Ishikawa (cell line): Measurements from ENCODE around the gene PLA1A.

ENCODE experiments used
- CEBPB ChIP-seq: IDR thresholded peaks from 2 replicates; pipeline ENCODE4 v1.6.1; 2012
- CREB1 ChIP-seq: IDR thresholded peaks from 2 replicates; pipeline ENCODE4 v1.6.1; 2012; ENCODE audit warnings: low read depth
- EGR1 ChIP-seq: IDR thresholded peaks from 2 replicates; pipeline ENCODE4 v1.6.1; 2012
- EP300 ChIP-seq: IDR thresholded peaks from 2 replicates; pipeline ENCODE4 v1.6.1; 2012; ENCODE audit warnings: borderline replicate concordance
- FOXM1 ChIP-seq: IDR thresholded peaks from 2 replicates; pipeline ENCODE4 v1.6.1; 2012; ENCODE audit warnings: low read depth, borderline replicate concordance
- MAX ChIP-seq: IDR thresholded peaks from 2 replicates; pipeline ENCODE4 v1.6.1; 2012
- NFIC ChIP-seq: IDR thresholded peaks from 2 replicates; pipeline ENCODE4 v1.6.1; 2012
- RAD21 ChIP-seq: IDR thresholded peaks from 2 replicates; pipeline ENCODE4 v1.6.1; 2012; ENCODE audit warnings: low read depth
- REST ChIP-seq: IDR thresholded peaks from 2 replicates; pipeline ENCODE4 v1.6.1; 2012; ENCODE audit warnings: low read depth, mild to moderate bottlenecking
- TAF1 ChIP-seq: IDR thresholded peaks from 2 replicates; pipeline ENCODE4 v1.6.1; 2012; ENCODE audit warnings: low read depth, mild to moderate bottlenecking
- TCF12 ChIP-seq: IDR thresholded peaks from 2 replicates; pipeline ENCODE4 v1.6.1; 2012; ENCODE audit warnings: low read depth
- TEAD4 ChIP-seq: IDR thresholded peaks from 2 replicates; pipeline ENCODE4 v1.6.1; 2012
- USF1 ChIP-seq: IDR thresholded peaks from 2 replicates; pipeline ENCODE4 v1.6.1; 2012
- YY1 ChIP-seq: IDR thresholded peaks from 2 replicates; pipeline ENCODE4 v1.6.1; 2012; ENCODE audit warnings: low read depth
- ZBTB7A ChIP-seq: IDR thresholded peaks from 2 replicates; pipeline ENCODE4 v1.6.1; 2012; ENCODE audit warnings: low read depth

The PLA1A gene

GRCh38 chr3:119631516-119631915 is 33.8 kb downstream of the PLA1A start:
- TF ChIP-seq MAX (no peak), ZBTB7A (no peak), EGR1 (no peak), CREB1 (no peak), REST (no peak), NFIC (no peak), USF1 (no peak), RAD21 (no peak), TAF1 (no peak), EP300 (no peak), FOXM1 (no peak), TCF12 (no peak), TEAD4 (no peak), CEBPB (no peak), YY1 (no peak)

- TF ChIP-seq CREB1 = no peak
- TF ChIP-seq NFIC = no peak
- TF ChIP-seq TCF12 = no peak
- TF ChIP-seq CEBPB = no peak
- no peak for TF ChIP-seq TAF1
- no peak for TF ChIP-seq EGR1
- no peak for TF ChIP-seq EP300
- no peak for TF ChIP-seq FOXM1
- no peak for TF ChIP-seq TEAD4
- no peak for TF ChIP-seq USF1
- no peak for TF ChIP-seq RAD21
- TF ChIP-seq REST = no peak
- no peak for TF ChIP-seq ZBTB7A
- no peak for TF ChIP-seq MAX
- TF ChIP-seq YY1 = no peak
These were observed 34.5 kb downstream of the PLA1A start for GRCh38 chr3:119632216-119632615.

- no peak for TF ChIP-seq TCF12
- TF ChIP-seq TEAD4 = no peak
- no peak for TF ChIP-seq NFIC
- no peak for TF ChIP-seq EP300
- TF ChIP-seq USF1 = no peak
- TF ChIP-seq MAX = no peak
These were observed 35.1 kb downstream of the PLA1A start for GRCh38 chr3:119632829-119633228.

- TF ChIP-seq NFIC = no peak
These were observed 38.0 kb downstream of the PLA1A start for GRCh38 chr3:119635719-119636118.

GRCh38 chr3:119636249-119636648 is 38.6 kb downstream of the PLA1A start:
- TF ChIP-seq TCF12 (no peak), TEAD4 (no peak), TAF1 (no peak), FOXM1 (no peak), ZBTB7A (no peak), REST (no peak), CEBPB (no peak), EP300 (no peak), USF1 (no peak), MAX (no peak), YY1 (no peak), NFIC (no peak), RAD21 (no peak), CREB1 (no peak), EGR1 (no peak)
